PFSK-1 (cell line): ENCODE data around the gene DCAF4L1.

Source experiments
- POLR2AphosphoS5 ChIP-seq: IDR thresholded peaks from 2 replicates; pipeline ENCODE4 v1.6.1; 2012; ENCODE audit warnings: low read depth, mild to moderate bottlenecking, control low read depth, low read length, moderate library complexity
- TAF1 ChIP-seq: IDR thresholded peaks from 2 replicates; pipeline ENCODE4 v1.6.1; 2012; ENCODE audit warnings: low read length, control low read depth, borderline replicate concordance; ENCODE audit not compliant: insufficient read depth

GRCh38 chr4:41977709-41978108 lies 3.8 kb upstream of the DCAF4L1 start:
- TF ChIP-seq TAF1: no peak
- no peak for TF ChIP-seq POLR2AphosphoS5
